Tongue (tissue), 2 donors: ENCODE results near the gene CLDN5. TPM values are rescaled to one million over a fixed set of nuclear protein-coding genes. Genes with fewer than 3 reads are reported as not detected.
A peak's percentile ranks its signal among the peaks of the same experiment; 100 is the strongest.

Experiments used
- DNase-seq: peaks from one replicate; pipeline ENCODE4 v3.0.0-alpha.2; 2015
- total RNA-seq: library from RNA; depleted of rRNA; stranded (reverse); fragments of >200 nt; gene quantifications from one replicate; pipeline ENCODE4 v1.2.3, GENCODE V29; 2014

The CLDN5 gene
- total RNA-seq, 1 donor from 2014 or later, result 147 TPM

DNA sequence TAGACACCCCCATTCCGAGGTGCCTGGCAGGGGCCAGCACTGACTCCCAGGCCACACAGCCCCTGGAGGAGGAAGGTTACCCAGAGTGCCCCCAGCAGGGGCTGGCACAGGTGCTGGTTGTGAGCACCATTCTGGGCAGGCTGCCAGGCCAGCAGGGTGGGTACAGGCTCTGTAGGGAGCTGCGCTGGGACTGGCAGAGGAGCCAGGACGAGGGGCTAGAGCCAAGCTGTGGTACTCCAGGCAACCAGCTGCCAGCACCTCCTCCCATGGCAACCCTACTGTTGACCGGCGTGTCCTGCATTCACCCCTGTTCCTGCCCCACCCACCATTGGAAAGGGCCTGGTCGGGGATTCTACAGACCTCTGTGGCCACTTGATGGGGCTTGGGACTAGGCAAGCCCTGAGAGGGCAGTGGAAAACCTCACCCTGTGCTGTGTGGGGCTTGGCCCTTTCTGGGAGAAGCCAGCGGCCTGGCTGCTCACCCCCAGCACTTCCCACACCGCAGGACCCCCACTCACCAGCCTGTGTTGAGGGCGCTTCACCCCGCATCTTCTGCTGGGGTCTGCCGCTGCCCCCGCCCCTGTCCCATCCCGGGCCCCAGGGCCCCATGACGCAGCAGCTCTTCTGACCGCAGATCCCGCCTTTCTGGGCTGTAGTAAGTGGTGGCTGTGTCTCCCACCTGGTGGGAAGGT is 1.9 kb downstream of the CLDN5 start:
- peak; percentile 68 for DNase-seq

DNA sequence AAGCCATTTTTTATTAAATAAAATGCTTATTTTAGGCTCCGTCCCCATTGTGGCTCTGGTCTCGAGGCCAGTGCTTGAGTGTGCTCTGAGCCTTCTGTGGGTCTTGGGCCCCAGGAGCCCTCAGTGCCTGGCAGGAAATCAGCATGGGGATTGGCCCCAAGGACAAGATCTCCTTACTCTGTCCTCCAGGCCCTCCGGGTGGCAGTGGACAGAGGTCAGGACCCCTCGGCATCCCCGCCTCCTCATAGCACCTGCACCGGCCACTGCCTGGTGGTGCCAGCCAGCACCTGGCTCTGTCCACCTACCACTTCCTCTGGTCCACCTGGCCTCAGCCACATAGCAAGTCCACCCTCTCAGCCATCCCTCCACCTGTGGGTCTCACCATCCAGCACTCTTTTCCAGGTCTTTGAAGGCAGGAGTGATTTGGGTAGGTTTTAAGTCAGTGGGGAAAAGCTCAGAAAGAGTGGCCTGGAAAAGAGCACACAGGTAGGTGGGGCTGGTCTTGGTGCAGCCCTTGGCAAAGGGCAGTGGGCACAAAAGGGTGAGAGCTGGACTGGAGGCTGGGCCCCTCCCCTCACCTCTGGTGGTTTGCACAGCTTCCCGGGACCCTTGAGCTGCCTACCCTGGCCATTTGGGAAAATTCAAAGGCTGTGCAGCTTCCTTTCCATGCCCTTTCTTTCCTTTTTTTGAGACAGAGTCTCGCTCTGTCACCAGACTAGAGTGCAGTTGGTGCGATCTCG is 3.5 kb downstream of the CLDN5 start:
- DNase-seq, result no peak

- DNase-seq, result no peak
Measured at GRCh38 chr22:19520007-19520406, 4.2 kb downstream of the CLDN5 start.

GRCh38 chr22:19519041-19519926 is 4.9 kb downstream of the CLDN5 start:
- peak; percentile 68 for DNase-seq

DNA sequence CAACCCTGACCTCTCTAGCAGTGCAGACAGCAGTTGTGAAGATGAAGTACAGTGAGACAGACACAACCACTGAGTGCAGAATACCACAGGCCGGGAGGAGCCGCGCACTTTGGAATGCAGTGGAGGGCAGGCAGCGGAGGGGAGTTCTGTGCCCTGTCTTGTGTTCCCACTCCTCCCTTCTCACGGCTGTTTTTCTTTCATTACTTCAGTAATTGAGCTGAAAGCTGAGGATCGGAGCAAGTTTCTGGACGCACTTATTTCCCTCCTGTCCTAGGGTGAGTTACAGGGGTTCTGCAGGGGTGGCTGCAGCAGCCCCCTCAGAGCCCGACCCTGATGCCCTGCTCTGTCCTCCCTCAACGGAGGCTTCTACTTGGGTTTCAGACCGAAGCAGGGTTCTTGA is 5.6 kb downstream of the CLDN5 start:
- no peak for DNase-seq

- DNase-seq, result no peak
Measured at GRCh38 chr22:19517919-19518611, 6.1 kb downstream of the CLDN5 start.

- no peak for DNase-seq
Measured at GRCh38 chr22:19517171-19517500, 7.1 kb downstream of the CLDN5 start.

DNA sequence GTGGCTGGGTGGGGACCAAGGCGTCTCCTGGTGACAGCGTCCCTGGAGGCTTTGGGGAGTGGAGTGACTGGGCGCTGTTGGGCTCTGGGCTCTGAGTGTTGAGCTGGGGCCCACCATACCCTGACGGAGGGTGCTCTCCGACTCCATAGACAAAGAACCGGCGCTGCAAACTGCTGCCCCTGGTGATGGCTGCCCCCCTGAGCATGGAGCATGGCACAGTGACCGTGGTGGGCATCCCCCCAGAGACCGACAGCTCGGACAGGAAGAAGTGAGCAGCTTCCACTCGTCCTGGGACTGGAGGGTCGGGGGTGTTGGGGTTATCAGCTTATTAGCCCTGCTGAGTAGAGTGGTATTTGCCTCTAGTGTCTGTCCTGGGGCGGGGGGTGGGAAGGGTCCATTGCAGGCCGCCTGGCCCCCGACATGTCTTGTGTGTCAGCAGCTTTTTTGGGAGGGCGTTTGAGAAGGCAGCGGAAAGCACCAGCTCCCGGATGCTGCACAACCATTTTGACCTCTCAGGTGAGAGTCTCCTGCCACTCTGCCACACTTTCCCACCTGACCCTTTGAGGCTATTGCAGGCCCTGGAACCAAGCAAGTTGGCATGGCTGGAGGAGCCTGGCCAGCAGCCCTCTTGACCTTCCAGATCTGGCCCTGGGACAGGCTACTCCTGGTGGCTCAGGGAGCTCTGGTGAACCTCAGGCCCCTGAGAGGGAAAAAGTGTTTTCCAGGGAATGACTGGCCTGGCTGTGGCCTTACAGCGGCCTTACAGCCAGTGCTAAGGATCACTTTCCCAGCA is 7.6 kb downstream of the CLDN5 start:
- no peak for DNase-seq

DNA sequence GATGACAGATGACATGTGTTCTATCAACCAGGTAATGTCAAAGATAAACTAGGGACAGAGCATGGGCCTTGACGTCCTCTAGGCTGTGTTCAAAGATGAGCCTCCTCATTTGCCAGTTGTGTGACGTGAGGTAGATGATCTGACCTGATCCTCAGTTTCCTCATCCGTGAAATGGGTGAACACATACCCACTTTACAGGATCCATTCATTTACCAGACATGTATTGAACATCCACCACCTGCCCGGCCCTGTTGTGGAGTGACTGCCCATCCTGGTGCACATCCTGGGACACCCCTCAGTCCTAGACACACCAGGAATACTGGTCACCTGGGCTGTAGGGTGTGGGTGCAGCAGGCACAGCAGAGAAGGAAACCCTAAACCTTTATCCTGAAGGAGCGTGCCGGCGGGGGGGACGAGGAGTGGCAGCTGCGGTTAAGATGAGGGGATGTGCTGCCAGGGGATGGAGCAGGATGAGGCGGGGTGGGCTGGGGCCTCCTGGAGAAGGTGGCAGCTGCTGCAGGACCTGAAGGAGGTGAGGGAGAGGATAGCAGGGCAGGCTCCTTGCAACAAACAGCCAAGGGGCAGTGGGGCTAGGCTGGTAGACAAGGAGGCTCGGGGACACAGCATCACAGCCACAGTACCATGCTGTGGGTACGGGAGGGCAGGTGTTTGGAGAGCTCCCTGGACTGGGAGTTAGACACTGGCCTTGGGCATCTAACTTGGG is 8.4 kb downstream of the CLDN5 start:
- no peak for DNase-seq

- peak; percentile 53 for DNase-seq
Measured at GRCh38 chr22:19514831-19515565, 9.2 kb downstream of the CLDN5 start.

- no peak for DNase-seq
Measured at GRCh38 chr22:19513823-19514222, 10.4 kb downstream of the CLDN5 start.

DNA sequence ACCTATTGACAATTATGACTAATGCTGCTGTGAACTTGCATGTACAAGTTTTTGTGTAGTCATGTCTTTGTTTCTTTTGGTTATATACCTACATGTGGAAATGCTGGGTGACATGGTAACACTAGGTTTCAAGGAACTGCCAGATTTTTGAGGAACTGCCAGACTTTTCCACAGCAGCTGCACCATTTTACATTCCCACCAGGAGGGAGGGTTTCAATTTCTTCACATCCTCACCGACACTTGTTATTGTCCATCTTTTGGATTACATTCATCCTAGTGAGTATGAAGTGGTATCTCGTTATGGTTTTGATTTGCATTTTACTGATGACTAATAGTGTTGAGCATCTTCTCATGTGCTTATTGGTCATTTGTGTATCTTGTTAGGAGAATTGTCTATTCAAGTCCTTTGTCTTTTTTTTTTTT is 13.3 kb downstream of the CLDN5 start:
- DNase-seq, result peak; percentile 32

DNA sequence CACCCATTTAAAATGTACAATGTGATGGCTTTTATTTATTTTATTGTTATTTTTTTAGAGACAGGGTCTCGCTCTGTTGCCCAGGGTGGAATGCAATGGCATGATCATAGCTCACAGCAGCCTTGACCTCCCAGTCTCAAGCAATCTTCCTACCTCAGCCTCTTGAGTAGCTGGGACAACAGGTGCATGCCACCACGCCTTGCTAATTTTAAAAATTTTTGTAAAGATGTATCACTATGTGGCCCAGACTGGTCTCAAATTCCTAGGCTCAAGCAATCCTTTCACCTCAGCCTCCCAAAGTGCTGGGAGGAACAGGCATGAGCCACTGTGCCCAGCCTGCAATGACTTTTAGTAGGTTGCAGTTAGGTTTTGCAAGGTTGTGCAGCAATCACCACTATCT is 14.3 kb downstream of the CLDN5 start:
- DNase-seq, result no peak

DNA sequence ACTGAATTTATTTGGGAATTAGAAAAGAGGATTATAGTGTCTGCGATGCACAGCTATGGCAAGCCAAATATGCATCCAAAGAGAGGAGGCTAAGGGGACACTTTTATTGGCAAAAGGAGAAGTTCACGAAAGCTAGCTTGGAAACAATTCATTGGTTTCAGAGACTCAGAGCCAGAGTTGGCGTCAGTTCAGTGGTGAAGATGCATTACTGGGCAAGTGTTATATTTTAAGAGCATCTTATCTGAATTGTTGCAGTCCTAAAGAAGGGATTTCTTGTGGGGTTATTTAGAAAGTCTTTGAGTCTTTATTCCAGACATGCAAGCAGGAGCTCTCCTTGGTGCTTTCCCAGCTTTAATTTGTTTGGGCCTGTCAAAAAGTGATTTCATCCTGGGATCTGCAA is 15.0 kb downstream of the CLDN5 start:
- DNase-seq, result no peak

DNA sequence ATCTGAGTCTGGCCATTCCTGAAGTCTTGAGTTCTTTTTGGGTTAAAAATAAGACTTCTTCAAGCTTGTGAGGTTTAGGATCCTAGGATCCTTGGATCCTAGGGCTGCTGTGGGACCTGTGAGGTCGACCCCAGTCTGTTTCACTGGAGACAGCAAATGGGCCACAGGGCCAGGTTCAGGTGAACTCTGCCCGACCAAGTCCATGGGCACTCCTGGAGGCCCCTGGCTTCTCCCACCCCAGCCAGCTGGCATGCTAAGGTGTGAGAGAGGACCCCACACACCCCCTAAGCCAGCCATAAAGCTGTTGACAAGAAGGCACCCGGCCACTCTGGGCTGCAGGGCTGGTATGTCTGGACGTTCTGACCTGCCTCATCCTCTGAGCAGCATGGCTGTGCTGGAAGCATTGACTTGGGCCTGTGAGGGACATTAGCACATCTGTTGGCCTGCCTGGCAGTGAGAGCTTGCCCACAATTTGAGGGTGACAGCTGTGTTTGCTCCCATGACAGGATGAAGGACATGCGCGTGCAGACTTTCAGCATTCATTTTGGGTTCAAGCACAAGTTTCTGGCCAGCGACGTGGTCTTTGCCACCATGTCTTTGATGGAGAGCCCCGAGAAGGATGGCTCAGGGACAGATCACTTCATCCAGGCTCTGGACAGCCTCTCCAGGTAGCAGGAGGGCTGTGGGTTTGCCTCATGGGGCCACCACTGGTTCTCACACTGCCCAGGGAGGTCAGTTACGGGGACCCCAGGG is 16.0 kb downstream of the CLDN5 start:
- DNase-seq, result no peak

DNA sequence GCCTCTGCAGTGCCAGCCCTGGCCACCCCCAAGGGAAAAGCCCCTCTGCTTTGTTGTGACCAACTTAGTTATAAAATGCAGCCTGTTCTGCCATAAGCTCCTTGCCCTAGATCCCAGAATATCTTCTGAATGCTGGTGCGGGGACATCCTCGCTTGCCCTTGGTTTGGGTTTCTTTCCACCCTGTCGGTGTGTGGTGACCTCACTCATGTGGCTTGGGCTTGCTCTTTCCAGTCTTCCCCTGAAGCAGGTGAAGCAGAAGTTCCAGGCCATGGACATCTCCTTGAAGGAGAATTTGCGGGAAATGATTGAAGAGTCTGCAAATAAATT is 16.7 kb downstream of the CLDN5 start:
- DNase-seq, result no peak

DNA sequence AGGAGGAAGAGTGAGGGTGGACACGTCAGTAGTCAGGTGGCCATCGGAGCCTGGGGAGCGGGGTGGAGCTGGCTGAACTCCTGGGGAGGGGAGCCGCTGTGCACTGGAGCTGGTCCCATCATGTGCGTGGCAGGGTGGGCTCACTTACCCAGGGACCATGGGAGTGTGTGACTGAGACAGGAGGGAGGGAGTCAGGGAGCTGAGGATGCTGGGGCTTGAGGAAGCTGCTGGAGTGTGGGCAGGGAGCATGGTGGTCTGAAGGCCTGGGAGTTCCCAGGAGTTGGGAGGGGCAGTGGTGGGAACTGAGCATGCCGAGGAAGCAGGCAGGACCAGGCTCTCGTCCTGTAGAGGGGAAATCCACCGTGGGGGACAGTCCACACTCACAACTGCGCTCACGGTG is 18.0 kb downstream of the CLDN5 start:
- no peak for DNase-seq

DNA sequence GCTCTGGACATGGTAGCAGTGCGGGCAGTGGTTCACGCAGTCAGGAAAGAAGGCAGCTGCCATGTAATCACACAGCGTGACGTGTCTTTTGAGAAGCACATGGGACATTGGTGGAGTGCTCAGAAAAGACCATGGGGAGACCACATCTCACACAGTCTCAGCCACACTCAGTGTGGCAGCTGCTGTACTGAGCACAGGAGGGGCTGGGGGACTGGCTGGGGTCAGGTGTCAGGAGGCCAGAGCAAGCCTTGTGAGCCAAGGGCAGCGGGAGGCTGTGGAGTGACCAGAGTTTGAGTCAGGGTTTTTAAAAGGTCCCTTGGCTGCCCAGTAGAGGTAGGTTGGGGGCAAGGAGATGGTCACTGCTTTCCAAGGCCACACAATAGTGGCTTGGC is 18.5 kb downstream of the CLDN5 start:
- no peak for DNase-seq

DNA sequence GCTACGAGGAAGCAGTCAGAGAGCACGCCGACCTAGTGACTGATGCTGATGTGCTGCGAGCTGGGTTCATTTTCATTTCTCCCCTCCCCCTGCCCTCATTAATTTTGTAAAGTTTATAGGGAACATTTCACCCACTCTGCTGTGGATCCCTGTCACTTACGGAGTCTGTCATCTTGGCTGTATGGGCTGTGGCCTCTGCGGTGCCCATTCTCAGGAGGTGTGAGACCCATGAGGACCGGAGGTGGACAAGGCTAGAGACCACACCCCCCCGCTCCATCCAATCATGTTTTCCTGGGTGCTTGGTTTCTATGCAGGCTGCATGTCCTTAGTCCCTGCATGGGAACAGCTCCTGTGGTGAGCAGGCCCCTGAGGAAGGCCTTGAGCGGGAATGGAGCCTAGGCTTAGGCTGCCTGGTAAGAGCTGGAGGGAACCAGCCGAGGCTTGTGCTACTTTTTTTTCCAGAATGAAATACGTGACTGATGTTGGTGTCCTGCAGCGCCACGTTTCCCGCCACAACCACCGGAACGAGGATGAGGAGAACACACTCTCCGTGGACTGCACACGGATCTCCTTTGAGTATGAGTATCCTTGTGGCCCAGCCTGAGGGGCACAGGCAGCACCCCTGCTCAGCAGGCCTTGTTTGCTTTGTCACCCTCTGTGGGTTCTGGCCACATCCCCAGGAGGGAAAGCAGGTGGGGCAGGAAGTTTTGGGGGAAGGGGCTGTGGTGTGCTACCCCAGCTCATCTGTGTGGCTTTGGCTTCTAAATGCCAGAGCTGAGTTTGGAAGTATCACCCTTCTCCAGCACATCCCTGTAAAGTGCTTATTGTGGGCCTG is 19.1 kb downstream of the CLDN5 start:
- no peak for DNase-seq
